Body of pancreas (tissue), 4 donors: ENCODE measurements around the gene ADRA2A.

Experiments
- POLR2A ChIP-seq, 3 donors: fragments of 450-650 bp; IDR thresholded peaks; one replicate each; pipeline ENCODE4 v1.6.1; 2016; ENCODE audit warnings: antibody characterized with exemption in 3 of 3, mild to moderate bottlenecking in 2 of 3
- TF ChIP-seq, protein P1 (sequence below), 7 experiments: fragments of 450-650 bp in 4 of 7; fragments of 200-600 bp in 3 of 7; sonication (generic) in 3 of 7; IDR thresholded peaks; one replicate each; pipeline ENCODE4 v1.5.1; 2016 to 2019; ENCODE audit warnings: antibody characterized with exemption in 7 of 7

GRCh38 chr10:111118758-111119157, 41.9 kb downstream of the ADRA2A start:
- TF ChIP-seq, protein P1, sequence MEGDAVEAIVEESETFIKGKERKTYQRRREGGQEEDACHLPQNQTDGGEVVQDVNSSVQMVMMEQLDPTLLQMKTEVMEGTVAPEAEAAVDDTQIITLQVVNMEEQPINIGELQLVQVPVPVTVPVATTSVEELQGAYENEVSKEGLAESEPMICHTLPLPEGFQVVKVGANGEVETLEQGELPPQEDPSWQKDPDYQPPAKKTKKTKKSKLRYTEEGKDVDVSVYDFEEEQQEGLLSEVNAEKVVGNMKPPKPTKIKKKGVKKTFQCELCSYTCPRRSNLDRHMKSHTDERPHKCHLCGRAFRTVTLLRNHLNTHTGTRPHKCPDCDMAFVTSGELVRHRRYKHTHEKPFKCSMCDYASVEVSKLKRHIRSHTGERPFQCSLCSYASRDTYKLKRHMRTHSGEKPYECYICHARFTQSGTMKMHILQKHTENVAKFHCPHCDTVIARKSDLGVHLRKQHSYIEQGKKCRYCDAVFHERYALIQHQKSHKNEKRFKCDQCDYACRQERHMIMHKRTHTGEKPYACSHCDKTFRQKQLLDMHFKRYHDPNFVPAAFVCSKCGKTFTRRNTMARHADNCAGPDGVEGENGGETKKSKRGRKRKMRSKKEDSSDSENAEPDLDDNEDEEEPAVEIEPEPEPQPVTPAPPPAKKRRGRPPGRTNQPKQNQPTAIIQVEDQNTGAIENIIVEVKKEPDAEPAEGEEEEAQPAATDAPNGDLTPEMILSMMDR (IDR thresholded peaks at IDR 0.05), result no peak
- no peak for TF ChIP-seq POLR2A (IDR thresholded peaks at IDR 0.05)
